Measurements from ENCODE around the gene RHBDD1.

DNA sequence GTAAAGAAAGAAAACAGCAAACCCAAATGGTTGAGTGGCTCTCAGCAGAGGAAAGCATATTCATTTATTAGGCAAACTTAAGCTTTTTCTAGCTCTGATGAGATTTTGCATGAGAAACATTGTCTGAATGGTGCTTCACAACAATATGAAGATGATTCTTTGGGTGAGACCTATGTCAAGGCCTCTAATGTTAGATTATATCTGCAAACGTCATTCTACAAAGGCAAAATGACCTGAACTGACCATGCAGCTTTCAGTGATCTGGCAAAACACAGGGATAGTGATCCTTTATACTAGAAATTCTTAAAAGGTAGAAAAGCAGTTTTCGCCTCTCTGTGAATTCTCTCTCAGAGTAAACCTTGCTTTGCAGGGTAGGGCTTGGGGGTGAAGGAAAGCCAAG, 11.7 kb downstream of the RHBDD1 start:
- no peak for TF ChIP-seq EZH2phosphoT487 (IDR thresholded peaks at IDR 0.05; ENCODE audit: borderline replicate concordance, low read length)
- TF ChIP-seq, protein P1, sequence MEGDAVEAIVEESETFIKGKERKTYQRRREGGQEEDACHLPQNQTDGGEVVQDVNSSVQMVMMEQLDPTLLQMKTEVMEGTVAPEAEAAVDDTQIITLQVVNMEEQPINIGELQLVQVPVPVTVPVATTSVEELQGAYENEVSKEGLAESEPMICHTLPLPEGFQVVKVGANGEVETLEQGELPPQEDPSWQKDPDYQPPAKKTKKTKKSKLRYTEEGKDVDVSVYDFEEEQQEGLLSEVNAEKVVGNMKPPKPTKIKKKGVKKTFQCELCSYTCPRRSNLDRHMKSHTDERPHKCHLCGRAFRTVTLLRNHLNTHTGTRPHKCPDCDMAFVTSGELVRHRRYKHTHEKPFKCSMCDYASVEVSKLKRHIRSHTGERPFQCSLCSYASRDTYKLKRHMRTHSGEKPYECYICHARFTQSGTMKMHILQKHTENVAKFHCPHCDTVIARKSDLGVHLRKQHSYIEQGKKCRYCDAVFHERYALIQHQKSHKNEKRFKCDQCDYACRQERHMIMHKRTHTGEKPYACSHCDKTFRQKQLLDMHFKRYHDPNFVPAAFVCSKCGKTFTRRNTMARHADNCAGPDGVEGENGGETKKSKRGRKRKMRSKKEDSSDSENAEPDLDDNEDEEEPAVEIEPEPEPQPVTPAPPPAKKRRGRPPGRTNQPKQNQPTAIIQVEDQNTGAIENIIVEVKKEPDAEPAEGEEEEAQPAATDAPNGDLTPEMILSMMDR (IDR thresholded peaks at IDR 0.05; ENCODE audit: low read depth, low read length, poor library complexity, severe bottlenecking) = no peak
